NCI-H1105 (cell line): ENCODE data around the gene AUTS2.
"Not testable (repeated sequence)": the region's sequence is repeated elsewhere in the genome, so short reads cannot be mapped to it uniquely, and the experiment has no call there.

ENCODE experiments used
- DNase-seq: peaks from one replicate; lab custom pipeline; 2025; lab: John Stamatoyannopoulos, UW

Gene AUTS2

DNA sequence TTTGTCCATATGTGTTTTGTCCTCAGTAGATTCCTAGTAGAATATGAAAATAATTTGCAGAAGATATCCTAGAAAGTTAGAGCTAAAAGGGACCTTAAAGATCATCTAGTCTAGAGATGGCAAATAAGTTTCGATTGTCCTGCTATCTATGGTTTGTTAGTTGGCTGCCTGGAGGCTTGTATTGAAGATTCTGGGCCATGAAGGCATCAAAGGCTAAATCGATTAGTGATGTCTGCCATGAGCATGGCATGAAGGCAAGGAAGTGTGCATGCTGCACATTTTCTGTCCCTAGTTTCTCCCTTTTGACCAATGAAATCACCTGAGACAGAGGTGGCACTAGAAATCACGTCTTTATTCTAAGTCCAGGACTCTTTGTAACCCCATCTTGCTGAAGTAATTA, 979.9 kb downstream of the AUTS2 start:
- DNase-seq: no peak

DNA sequence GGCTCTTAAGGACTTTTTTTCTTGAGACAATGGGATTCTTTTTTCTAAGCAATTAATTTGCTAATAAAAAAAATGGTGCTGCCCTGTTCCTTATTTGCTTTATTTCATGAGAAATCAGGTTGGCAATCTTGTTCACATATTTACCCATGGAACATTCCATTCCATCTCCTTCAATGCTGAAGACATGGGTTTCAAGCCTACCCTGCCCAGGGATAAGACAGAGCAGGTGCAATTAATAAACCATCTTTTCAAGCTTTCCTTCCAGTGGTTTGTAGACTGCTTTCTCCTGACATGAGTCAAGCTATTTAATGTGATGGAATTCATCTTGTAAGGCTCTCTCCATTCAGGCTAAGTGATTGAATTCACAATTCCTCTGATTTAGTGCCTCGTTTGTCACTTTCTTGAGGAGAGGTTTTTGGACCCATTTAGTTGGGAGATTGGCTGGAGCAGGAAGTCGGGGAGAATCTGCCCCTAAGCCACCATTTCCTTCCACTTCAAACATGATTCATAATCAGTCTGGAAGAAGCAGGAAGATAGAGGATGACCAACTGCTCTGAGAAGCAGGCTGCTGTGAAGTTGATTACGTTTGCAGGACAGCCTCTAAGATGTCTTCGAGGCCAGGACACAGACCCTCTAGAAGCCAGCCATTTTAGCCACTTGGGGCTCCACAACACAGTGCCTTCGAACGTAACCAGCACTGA, 981.3 kb downstream of the AUTS2 start:
- DNase-seq: no peak

DNA sequence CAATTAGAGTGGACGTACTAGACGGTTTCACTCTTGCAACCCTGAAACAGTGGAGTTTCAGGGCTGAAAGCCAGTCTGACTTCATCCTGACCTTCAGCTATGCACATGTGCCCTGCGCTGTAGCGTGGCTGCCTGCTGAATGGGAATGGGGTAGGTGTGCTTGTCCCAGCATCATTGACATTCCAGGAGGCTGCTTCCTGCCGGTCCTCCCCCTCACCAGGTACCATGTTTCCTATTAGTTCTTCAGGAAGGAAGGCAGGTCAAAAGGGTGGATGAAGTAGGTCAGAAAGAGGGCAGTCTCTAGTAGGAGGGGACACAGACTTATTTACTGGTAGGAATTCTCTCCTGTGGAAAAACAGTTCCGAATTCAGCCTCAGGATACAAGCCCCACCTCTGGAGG, 981.9 kb downstream of the AUTS2 start:
- no peak for DNase-seq

DNA sequence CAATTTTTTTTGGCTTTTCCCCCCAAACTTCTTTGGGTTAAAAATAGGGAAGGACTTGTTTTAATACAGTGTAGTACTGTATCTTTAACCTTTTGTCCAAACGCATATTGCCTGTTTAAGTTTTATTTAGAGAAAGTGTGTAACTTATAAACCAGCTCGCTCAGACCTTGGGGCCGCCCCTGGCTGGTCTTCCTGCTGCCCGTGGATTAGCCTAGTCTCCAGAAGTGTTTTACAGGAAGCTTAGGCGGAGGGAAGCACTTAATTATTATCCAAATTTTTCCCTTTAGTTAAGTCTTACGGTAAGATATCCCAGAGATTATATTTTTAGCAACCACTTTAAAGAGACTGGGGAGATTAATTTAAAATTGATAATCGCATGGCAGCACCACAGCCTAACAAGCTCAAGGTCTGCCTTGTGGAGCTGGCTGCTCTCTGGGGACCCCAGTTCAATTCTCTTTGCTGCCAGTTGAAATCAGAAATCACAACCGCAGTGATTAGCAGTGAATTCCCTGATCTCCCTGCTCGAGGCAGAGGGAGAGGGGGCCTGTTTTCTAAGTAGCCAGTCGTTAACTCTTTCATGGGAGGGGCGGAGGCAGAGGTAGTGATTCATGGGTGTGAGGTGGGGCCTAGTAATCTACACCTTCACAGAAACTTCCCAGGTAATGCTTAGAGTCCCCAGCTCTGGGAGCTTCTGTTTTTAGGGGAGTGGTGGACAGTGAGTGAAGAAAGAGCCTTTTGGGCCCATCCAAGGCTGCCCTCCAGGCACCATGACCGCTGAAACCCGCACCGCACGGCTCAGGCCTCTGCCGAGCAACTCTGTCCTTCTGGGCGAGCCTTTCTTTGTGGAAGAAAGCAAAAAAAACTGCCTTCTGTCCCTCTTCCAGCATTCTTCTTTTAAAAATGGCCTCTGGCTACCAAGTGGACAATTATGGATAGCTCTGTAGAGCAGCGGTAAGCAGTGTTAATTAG, 984.9 kb downstream of the AUTS2 start:
- no peak for DNase-seq

DNA sequence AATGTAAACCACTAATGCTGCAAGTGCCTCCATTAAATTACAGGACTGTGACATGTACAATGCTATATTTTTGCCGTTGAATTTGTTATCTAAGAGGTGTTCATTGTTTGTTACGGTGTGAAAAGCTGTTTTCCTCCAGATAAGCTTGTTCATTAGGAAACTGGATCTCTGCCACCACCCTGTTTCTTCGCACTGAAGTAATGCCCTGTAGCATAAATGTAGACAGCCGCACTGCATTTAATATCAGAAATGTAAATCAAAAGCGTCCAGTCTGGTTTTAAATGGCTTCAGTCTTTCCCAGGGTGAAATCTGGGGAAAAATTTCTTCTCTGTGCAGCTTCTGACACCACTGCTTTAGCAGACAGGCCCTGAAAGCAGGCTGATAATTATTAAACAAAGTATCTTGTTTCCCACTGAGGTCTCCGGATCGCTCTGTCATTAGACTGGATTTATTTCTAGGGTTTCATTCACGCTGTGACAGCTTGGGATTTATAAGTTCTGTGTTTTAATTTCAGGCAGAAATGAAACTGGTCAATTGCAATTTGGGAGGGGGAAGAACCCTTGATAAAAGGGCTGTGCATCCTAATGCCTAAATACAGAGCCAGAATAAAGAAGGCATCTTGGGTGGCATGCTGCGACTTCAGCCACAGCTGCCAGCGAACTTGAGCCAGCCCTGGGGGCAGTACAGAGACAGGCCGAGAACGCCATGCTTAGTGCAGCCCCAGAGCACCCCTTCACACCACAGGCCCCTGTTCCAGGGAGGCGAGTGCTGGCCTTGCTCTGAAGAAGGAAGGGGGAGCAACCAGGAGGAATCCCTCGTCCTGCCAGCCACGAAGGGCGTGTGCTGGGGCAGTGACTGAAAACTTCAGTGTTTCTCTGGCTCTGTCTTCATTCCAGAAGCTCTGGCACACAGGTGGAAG, 985.9 kb downstream of the AUTS2 start:
- no peak for DNase-seq

DNA sequence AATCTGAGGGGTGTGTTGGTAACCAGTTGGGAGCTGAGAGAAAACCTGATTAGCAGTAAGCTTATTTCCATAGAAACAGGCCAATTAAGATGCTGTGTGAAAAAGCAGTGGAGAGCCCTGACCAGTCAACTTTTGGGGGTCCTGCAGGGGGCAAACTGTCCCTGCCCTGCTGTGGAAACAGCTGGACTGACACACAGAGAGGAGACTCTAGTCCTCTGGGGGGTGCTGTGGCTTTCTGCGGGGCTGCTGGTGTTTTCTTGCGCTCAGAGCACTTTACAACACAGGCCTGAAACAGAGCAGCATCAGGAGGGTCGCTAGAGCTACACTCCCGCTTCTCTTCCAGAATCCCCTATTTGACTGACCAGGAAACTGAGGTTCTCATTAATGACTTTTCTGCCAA, 986.8 kb downstream of the AUTS2 start:
- no peak for DNase-seq

DNA sequence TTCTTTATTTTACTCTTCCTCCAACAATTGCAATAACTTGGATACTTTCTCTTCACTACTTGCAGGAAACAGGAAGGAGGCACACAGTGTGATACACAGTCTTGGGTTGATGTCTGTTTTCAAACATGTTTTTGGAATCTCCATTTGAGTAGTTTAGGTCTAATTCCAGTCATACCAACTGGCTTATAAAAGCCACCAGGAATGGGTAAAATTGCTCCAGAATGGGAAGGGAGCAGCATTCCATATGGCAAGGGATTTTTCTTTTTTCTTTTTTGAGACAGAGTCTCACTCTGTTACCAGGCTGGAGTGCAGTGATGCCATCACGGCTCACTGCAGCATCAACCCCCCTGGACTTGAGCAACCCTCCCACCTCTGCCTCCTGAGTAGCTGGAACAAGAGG, 988.5 kb downstream of the AUTS2 start:
- no peak for DNase-seq

DNA sequence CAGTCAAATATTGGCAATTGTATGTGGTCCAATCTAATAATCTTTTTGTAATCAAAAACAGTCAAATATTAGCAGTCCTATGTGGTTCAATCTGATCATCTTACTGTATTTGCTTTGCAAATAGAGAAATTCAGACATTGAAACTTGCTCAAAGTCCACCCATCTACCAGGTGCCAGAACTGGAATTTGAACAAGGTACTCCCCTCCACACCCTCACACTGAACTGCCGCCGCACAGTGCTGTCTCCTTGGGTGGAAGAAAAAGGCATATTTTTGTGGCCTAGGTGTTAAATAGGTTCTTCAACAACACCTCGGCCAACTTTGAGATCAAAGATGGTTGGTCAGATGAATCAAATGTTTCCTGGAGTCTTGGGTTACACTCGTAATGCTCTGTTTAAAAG, 989.5 kb downstream of the AUTS2 start:
- no peak for DNase-seq

DNA sequence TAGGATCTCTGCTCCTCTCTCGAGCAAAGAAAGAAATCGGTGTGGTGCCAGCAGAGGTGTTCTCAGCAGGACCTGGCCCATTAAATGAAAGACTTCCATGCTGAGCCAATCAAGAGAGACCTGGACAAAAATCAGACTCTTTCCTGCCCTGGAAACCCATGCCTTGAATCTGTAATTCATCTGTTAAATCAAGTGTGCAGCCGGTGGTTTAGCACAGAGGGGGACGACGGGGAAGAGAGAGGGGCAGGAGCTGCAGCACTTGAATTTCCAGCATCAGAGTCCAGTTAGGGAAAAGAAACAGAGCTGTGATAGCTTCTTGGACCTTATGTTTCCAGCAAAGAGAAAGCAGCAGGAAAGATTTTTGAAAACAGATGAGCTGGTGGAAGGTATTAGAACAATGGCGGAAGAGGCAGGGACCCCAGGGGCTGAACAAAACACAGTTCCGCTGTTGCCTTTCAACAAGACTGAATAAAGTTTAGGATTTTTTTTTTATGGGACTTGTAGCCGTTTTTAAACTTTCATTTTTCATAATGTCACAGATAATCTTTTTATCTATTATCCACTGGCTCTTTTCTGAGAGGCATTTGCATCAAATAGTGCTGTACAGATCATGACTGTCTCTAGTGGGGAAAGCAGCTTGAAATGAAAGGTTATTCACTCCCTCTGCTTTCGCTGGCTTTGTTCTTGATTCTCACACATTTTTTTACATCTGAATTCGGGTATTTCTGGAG, 990.1 kb downstream of the AUTS2 start:
- DNase-seq: no peak

DNA sequence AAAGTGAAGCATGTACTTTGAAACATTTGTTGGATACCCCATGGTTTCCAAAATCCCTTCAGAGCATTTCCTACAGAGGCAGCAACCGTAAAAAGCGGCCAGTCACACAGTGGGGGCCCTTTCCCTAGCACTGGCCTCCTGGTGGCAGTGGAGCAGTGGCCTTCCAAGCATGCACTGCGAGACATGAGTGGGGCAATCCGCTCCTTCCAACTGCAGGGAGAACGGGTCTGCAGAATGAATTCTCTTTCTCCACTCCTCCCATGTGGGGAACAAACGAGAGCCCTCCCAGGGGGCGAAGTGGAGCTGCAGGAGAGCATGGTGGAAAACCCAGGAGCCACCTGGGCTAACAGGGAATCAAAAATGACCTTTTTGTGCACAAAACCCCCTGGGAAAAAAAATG, 990.7 kb downstream of the AUTS2 start:
- DNase-seq: no peak

DNA sequence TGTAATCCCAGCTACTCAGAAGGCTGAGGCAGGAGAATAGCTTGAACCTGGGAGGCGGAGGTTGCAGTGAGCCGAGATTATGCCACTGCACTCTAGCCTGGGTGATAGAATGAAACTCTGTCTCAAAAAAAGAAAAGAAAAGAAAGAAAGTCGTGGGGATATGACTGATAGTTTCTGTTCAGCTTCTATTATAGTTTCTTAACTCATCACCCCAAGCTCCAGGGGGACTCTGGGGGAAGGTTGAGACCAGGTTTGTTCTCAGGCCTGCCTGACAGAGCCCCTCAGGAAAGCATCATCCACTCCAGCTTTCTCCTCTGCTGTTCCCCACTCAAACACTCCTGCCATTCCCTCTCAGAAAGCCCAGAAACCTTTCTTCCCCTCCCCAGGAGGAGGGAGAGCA, 991.3 kb downstream of the AUTS2 start:
- DNase-seq: no peak

DNA sequence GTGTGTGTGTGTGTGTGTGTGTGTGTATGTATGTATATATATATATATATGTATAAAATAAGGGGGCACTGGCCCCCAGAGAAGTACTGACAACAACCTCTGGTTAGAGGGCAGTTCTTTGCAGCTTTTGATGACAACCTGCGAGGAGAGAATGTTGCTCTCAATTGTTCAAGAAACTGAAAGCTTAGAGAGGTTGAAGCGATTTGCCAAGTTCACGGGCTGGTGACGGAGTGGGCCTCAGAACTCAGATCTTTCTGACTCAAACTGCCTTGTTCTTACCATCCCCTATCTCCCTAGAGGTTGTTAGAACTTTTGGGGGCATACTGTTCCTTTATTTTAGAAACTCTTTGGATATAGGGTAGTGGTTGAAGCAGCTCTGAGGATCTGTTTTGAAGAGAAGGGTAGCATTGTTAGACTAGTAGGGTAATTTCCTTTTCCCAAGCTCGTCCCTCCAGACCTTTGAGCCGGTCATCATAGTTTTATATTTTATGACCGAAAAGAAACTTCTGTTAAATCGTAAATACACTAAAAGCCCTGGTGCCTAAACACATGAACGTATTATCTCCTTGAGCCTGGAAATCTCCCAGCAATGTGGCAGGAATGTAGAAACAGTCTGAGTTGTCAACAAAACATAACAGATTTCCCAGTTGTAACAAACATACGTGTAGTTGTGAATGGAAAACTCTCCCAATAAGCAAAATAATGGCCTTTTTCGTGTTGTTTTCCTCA, 992.0 kb downstream of the AUTS2 start:
- no peak for DNase-seq

DNA sequence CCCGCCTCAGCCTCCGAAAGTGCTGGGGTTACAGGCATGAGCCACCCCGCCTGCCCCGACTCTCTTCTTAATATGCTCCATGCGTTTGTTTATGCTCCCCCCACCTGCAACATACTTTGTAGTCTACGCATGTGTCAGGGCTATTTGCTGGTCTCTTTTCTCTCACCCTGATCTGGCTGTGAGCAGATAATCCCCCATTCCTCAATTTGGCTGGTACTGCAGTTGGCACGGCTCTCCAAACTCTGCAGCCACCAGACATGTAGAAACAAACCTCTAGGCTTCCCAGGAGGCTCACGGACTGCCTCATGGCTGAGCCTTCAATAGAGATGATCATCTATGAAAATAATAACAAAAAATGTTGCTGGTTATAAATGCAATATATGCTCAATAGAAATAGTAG, 993.4 kb downstream of the AUTS2 start:
- DNase-seq: no peak

DNA sequence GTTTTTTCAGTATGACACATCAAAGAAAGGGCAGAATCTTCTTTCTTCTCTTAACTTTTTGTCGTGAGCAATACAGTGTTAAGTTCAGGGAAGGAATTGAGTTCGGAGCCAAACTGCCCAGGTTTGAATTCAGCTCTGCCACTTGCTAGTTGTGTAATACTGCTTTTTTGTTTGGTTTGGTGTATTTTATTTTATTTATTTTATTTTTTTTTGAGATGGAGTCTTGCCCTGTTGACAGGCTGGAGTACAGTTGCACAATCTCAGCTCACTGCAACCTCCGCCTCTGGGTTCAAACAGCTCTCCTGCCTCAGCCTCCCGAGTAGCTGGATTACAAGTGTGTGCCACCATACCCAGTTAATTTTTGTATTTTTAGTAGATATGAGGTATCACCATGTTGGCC, 993.9 kb downstream of the AUTS2 start:
- no peak for DNase-seq

DNA sequence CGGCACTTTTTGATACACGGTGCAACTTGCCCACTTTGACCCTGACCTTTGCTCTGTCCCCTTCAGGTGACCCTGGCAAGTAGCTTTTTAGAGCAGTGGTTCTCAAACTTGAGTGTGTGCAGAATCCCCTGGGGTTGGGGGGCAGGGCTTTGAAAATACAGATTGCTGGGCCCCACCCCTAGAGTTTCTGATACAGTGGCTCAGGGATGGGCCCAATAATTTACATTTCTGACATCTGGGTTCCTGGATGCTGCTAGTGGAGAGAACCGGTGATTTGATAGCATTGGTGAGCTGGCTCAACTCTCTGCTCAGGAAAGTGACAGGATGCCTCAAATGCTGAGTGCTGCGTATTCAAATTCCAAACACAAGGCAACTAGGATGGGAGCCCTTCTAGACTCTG, 995.9 kb downstream of the AUTS2 start:
- no peak for DNase-seq

DNA sequence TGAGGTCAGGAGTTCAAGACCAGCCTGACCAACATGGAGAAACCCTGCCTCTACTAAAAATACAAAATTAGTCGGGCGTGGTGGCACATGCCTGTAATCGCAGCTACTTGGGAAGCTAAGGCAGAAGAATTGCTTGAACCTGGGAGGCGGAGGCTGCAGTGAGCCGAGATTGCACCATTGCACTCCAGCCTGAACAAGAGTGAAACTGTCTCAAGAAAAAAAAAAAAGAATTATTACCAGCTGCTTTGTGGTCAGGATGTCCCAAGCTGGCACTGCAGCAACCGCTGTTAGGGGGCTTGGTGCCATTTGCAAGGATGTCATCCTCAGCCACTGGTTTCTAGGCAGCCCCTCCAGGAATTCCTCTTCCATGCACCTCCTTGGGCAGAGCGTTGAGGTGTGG, 996.6 kb downstream of the AUTS2 start:
- not testable (repeated sequence) for DNase-seq

DNA sequence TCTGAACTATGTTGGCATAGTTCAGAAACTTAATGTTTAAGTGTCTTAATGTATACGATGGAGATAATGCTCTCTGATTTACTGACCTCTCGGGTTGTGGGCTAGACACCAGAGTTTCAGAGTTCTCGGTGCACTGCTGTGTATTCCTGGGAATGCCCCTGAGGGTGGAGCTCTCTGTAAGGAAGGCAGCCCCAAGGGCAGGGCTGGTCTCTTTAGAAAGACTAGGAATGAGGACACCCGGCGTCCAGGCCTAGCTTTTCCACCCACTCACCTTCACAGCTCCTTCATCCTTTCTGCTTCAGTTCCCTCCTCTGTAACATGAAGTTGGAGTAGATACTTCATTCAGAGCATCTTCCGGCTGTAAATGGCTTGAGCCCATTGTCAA, 997.1 kb downstream of the AUTS2 start:
- no peak for DNase-seq

DNA sequence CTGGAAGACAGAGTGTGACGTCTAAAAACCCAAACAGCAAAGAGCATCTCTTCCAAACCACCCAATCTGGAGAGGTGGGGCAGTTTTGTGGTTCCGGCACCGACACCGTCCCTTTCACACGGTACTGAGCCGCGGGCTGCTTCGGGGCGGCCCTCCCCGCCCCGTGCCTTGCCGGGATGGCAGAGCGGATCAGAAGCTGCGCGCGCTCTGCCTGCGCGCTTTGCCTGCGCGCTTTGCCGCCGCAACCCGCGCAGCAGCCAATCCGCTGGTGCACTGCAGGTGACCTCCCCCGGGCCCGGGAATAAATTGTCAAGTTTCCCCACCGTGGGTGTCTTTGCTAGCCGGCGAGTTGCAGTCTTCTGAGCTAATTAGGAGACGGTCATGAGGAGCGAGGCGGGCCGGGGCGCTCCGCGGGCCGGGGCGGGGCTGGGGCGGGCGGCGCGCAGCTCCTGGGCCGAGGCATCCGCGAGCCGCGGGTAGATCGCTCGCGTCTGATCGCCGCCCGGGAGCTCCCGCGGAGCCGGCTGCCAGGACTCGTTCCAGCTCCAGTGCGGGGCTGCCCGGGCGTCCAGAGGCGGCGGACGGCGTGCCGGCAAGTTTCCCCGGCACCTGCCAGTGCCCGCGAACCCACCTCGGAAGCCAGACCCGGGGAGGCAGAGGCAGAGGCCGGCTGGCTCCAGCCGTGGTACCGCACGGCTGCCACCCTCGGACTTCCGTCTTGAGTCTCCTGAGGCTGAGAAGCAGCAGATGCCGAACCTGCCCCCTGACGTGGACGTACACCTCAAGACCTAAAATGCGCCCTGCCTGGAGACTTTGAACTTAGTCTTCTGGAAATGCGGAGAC, 997.7 kb downstream of the AUTS2 start:
- DNase-seq: peak; percentile 47

DNA sequence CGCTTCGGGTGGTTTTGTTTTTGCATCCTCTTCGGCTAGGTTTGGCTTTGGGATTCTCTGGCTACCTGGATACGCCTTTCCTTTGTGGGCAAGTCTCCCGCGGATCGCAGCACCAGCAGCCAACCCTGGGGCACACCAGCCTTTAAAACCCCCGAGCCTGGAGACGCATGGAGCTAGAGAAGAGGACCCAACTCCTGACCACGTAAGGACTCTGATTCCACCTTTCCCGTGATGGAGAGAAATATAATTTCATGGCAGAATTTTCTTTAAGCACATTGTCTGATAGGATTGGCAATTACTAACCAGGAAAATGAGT, 998.3 kb downstream of the AUTS2 start:
- peak; percentile 33 for DNase-seq

DNA sequence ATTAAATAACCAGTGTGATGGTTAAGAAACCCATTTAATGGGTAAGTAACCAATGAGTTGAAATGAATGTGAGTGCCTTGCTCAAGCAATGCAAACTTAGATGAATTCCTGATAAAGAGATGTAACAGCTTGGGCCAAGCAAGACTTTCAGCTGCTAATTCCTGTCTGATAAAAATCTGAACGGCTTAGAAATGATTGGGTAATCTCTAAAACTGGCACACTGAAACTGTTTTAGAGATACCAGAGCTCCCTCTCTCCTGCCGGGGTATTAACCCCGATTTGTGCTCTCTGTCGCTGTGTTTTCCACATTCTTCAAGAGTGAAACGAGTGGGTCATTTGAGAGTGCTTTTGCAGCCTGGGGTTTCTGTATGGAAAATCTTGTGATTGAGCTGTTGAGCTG, 998.8 kb downstream of the AUTS2 start:
- DNase-seq: no peak
